ENCODE results near the gene NKX2-2.

- TF ChIP-seq EZH2 (IDR thresholded peaks at IDR 0.05; ENCODE audit: low read depth) (no peak), CTCF (conservative IDR thresholded peaks at IDR 0.05) (no peak)
These were observed 14.2 kb downstream of the NKX2-2 start for GRCh38 chr20:21499641-21500040.

Data from PC-9 (cell line).